Stomach (tissue), 9 donors: ENCODE measurements around the gene LTBP4. TPM values are rescaled to one million over a fixed set of nuclear protein-coding genes. Genes with fewer than 3 reads are reported as not detected.

Experiments used
- DNase-seq, 2 donors: peaks; one replicate each; pipeline versions ENCODE4 v3.0.0 to v3.0.0-alpha.2; 2013 to 2019
- H3K27ac ChIP-seq, 5 donors: fragments of 200-600 bp in 4 of 5; sonication (generic) in 4 of 5; one replicate each; pipeline ENCODE4 v1.5.1; 2013 to 2019; ENCODE audit warnings: mild to moderate bottlenecking in 1 of 5, moderate library complexity in 1 of 5
- H3K27me3 ChIP-seq, 3 donors: fragments of 200-600 bp; sonication (generic); one replicate each; pipeline ENCODE4 v1.5.1; 2017 to 2019; ENCODE audit warnings: mixed run types in 1 of 3
- H3K36me3 ChIP-seq, 4 donors: fragments of 200-600 bp; sonication (generic); 1 replicate in 3 of 4; 2 replicates in 1 of 4; pipeline ENCODE4 v1.5.1; 2016 to 2019
- H3K4me1 ChIP-seq, 4 donors: fragments of 200-600 bp; sonication (generic); one replicate each; pipeline ENCODE4 v1.5.1; 2016 to 2019
- H3K4me3 ChIP-seq, 4 donors: fragments of 200-600 bp; sonication (generic) in 3 of 4; one replicate each; pipeline ENCODE4 v1.5.1; 2016 to 2019; ENCODE audit warnings: mild to moderate bottlenecking in 1 of 4
- H3K9me3 ChIP-seq, 4 donors: fragments of 200-600 bp; sonication (generic); one replicate each; pipeline ENCODE4 v1.5.1; 2016 to 2019
- CTCF ChIP-seq, 7 experiments: fragments of 450-650 bp in 4 of 7; fragments of 200-600 bp in 3 of 7; sonication (generic) in 3 of 7; IDR thresholded peaks; one replicate each; pipeline ENCODE4 v1.5.1; 2016 to 2019; ENCODE audit warnings: antibody characterized with exemption in 7 of 7, control low read depth in 2 of 7, mild to moderate bottlenecking in 1 of 7
- EP300 ChIP-seq: sonication (generic); formaldehyde crosslinking; IDR thresholded peaks from one replicate; pipeline ENCODE4 v1.6.1; 2017; ENCODE audit warnings: antibody characterized with exemption
- POLR2A ChIP-seq, 4 donors: fragments of 450-650 bp; IDR thresholded peaks; one replicate each; pipeline ENCODE4 v1.6.1; 2016; ENCODE audit warnings: antibody characterized with exemption in 4 of 4, control low read depth in 2 of 4, mild to moderate bottlenecking in 1 of 4, moderate library complexity in 1 of 4
- POLR2AphosphoS5 ChIP-seq, 3 donors: sonication (generic); formaldehyde crosslinking; IDR thresholded peaks; one replicate each; pipeline ENCODE4 v1.6.1; 2016; ENCODE audit warnings: antibody characterized with exemption in 3 of 3
- WGBS, 5 donors: extraction: QIAGEN DNeasy Blood & Tissue Kit in 3 of 5; methylation state at CpG; one replicate each; pipeline versions ENCODE4 v1.1.5 to v1.1.7; 2013 to 2018; 5-methylcytosine and 5-hydroxymethylcytosine counted together
- intact Hi-C: fragments of 100-400 bp; cut with DNase I; formaldehyde crosslinking; loops from one replicate; pipeline ENCODE4 v1.15.1; 2023; ENCODE audit warnings: low total_unique reads
- polyA plus RNA-seq, 3 donors: library from polyadenylated mRNA; stranded (reverse); fragments of 200-250 nt; gene quantifications; one replicate each; pipeline ENCODE4 v1.2.3, GENCODE V29; 2013
- total RNA-seq, 5 donors: library from RNA; depleted of rRNA; stranded (reverse); fragments of >200 nt; gene quantifications; one replicate each; pipeline versions ENCODE4 v1.1.0 to v1.2.3, GENCODE V29; 2014 to 2016
- donor health status: healthy with polysubstance abuse.
- donor health status: Bipolar disorder and iron deficiency.
- donor health status: healthy.

Gene LTBP4
- total and polyA plus RNA-seq, 8 donors = 66.1 to 1,027 (median 139) TPM

GRCh38 chr19:40625406-40626120 is 24.4 kb downstream of the LTBP4 start:
- Histone ChIP-seq H3K27ac (peak overlapping the region in 1 of 5 donors; percentile 17), H3K9me3 (no peaks in the 10 kb centered on the region), H3K4me1 (peaks cover 0 to 10% (median 1%) of the 10 kb centered on the region in 4 donors), H3K36me3 (peaks cover 17 to 90% (median 79%) of the 10 kb centered on the region in 4 donors), H3K4me3 (no peak overlapping the region), H3K27me3 (no peaks in the 10 kb centered on the region)
- intact Hi-C loops = no loop called here
- TF ChIP-seq POLR2AphosphoS5 (IDR thresholded peaks at IDR 0.05) = no peak
- no peak for TF ChIP-seq EP300
- no peak for DNase-seq
- 69 to 84% (median 79%) methylated on average over 5 to 7 of the region's 7 CpGs for WGBS, 5 donors

- Histone ChIP-seq H3K4me3 (no peak overlapping the region), H3K27me3 (no peaks in the 10 kb centered on the region), H3K9me3 (no peaks in the 10 kb centered on the region), H3K36me3 (peaks cover 13 to 78% (median 66%) of the 10 kb centered on the region in 4 donors), H3K4me1 (peaks cover 0 to 10% (median 1%) of the 10 kb centered on the region in 4 donors), H3K27ac (no peak overlapping the region)
- no peak for DNase-seq
- WGBS, 5 donors = 91 to 97% (median 92%) methylated on average over 21 to 24 of the region's 24 CpGs
- no peak for TF ChIP-seq POLR2A (IDR thresholded peaks at IDR 0.05)
- no peak for TF ChIP-seq CTCF (IDR thresholded peaks at IDR 0.05)
- TF ChIP-seq EP300 = no peak
- no peak for TF ChIP-seq POLR2AphosphoS5 (IDR thresholded peaks at IDR 0.05)
- intact Hi-C loops = no loop called here
Measured at GRCh38 chr19:40626918-40627317, 25.7 kb downstream of the LTBP4 start.

- 90 to 94% (median 92%) methylated on average over 27 to 39 of the region's 39 CpGs for WGBS, 5 donors
Measured at GRCh38 chr19:40627486-40628279, 26.5 kb downstream of the LTBP4 start.

GRCh38 chr19:40629346-40629745 is 28.2 kb downstream of the LTBP4 start:
- intact Hi-C loops = no loop called here
- Histone ChIP-seq H3K9me3 (no peaks in the 10 kb centered on the region), H3K36me3 (peaks cover 4 to 56% (median 45%) of the 10 kb centered on the region in 4 donors), H3K27ac (no peak overlapping the region), H3K4me3 (no peak overlapping the region), H3K27me3 (no peaks in the 10 kb centered on the region), H3K4me1 (peaks cover 2 to 8% (median 6%) of the 10 kb centered on the region in 4 donors)
- DNase-seq = no peak
- no peak for TF ChIP-seq POLR2A (IDR thresholded peaks at IDR 0.05)
- TF ChIP-seq CTCF (IDR thresholded peaks at IDR 0.05) = no peak
- no peak for TF ChIP-seq EP300
- no peak for TF ChIP-seq POLR2AphosphoS5 (IDR thresholded peaks at IDR 0.05)
- WGBS, 5 donors = 94 to 97% (median 96%) methylated on average over 38 to 42 of the region's 42 CpGs

More at GRCh38 chr19:40627486-40628279, 26.5 kb downstream of the LTBP4 start:
- H3K9me3 ChIP-seq = no peaks in the 10 kb centered on the region
- intact Hi-C loops = no loop called here
- H3K27me3 ChIP-seq = no peaks in the 10 kb centered on the region
- peaks cover 0 to 10% (median 1%) of the 10 kb centered on the region in 4 donors for H3K4me1 ChIP-seq
- TF ChIP-seq EP300 = no peak
- no peak for TF ChIP-seq POLR2AphosphoS5 (IDR thresholded peaks at IDR 0.05)
- peaks cover 8 to 70% (median 58%) of the 10 kb centered on the region in 4 donors for H3K36me3 ChIP-seq
- no peak overlapping the region for H3K4me3 ChIP-seq
- no peak overlapping the region for H3K27ac ChIP-seq
- DNase-seq = no peak

GRCh38 chr19:40630571-40631160 is 29.5 kb downstream of the LTBP4 start:
- intact Hi-C loops = loop anchor here (5.0 kb wide), 1 partner anchor 83 kb away; no protein-coding TSS in a partner anchor
- no peak for DNase-seq
- Histone ChIP-seq H3K27ac (no peak overlapping the region), H3K27me3 (peaks cover 0 to 5% (median 0%) of the 10 kb centered on the region in 3 donors), H3K4me3 (no peak overlapping the region), H3K36me3 (peaks cover 4 to 46% (median 38%) of the 10 kb centered on the region in 4 donors), H3K4me1 (peaks cover 3 to 12% (median 9%) of the 10 kb centered on the region in 4 donors), H3K9me3 (no peaks in the 10 kb centered on the region)
- 64 to 76% (median 71%) methylated on average over 16 of the region's 16 CpGs for WGBS, 5 donors
- TF ChIP-seq EP300 (no peak), POLR2A (IDR thresholded peaks at IDR 0.05) (no peak), CTCF (IDR thresholded peaks at IDR 0.05) (no peak), POLR2AphosphoS5 (IDR thresholded peaks at IDR 0.05) (no peak)
